HepG2 (cell line): ENCODE measurements around the gene DHRS4L2. TPM values are rescaled to one million over a fixed set of nuclear protein-coding genes. Genes with fewer than 3 reads are reported as not detected.
"Not testable (repeated sequence)": the region's sequence is repeated elsewhere in the genome, so short reads cannot be mapped to it uniquely, and the experiment has no call there.

Source experiments
- DMAP1 ChIP-seq: IDR thresholded peaks from 2 replicates; pipeline ENCODE4 v1.6.1; 2016
- HNRNPLL ChIP-seq: fragments of 200-400 bp; formaldehyde crosslinking; IDR thresholded peaks from 2 replicates; pipeline ENCODE4 v1.6.1; 2017; ENCODE audit warnings: mild to moderate bottlenecking, low read depth, low read length; ENCODE audit not compliant: poor library complexity, severe bottlenecking
- LCORL ChIP-seq, 2 experiments: fragments of 450-650 bp in 1 of 2; sonication (generic) in 1 of 2; formaldehyde crosslinking in 1 of 2; IDR thresholded peaks; 2 replicates each; pipeline versions ENCODE4 v1.5.0 to v1.6.1; 2017 to 2020; ENCODE audit warnings: antibody characterized with exemption in 1 of 2, missing genetic modification reagents in 1 of 2
- MED1 ChIP-seq: sonication (generic); formaldehyde crosslinking; IDR thresholded peaks from 2 replicates; pipeline ENCODE4 v1.4.0; 2020; ENCODE audit warnings: missing genetic modification reagents
- MXD4 ChIP-seq: IDR thresholded peaks from 2 replicates; pipeline ENCODE4 v1.6.1; 2016; ENCODE audit warnings: mild to moderate bottlenecking, missing biosample characterization, missing genetic modification reagents
- PHF21A ChIP-seq: sonication (generic); formaldehyde crosslinking; IDR thresholded peaks from 2 replicates; pipeline ENCODE4 v1.5.0; 2020; ENCODE audit warnings: mild to moderate bottlenecking, missing genetic modification reagents
- POLR2G ChIP-seq: fragments of 200-400 bp; formaldehyde crosslinking; IDR thresholded peaks from 2 replicates; pipeline ENCODE4 v1.6.1; 2018; ENCODE audit warnings: mild to moderate bottlenecking, low read depth, low read length, moderate library complexity
- SOX13 ChIP-seq, 3 experiments: fragments of 450-650 bp in 1 of 3; sonication (generic) in 1 of 3; formaldehyde crosslinking in 1 of 3; IDR thresholded peaks in 2 of 3; conservative IDR thresholded peaks in 1 of 3; 2 replicates each; pipeline versions ENCODE4 v1.5.0 to v1.6.1; 2016 to 2020; ENCODE audit warnings: antibody characterized with exemption in 1 of 3, mild to moderate bottlenecking in 1 of 3, missing compliant biosample characterization in 1 of 3, missing genetic modification reagents in 1 of 3, moderate library complexity in 1 of 3
- SOX5 ChIP-seq: IDR thresholded peaks from 2 replicates; pipeline ENCODE4 v1.6.1; 2016; ENCODE audit warnings: borderline replicate concordance
- SRY ChIP-seq: sonication (generic); formaldehyde crosslinking; IDR thresholded peaks from 2 replicates; pipeline ENCODE4 v1.8.0; 2022; ENCODE audit warnings: mild to moderate bottlenecking, missing genetic modification reagents
- TCF12 ChIP-seq, 2 experiments: fragments of 450-650 bp in 1 of 2; sonication (generic) in 1 of 2; formaldehyde crosslinking in 1 of 2; IDR thresholded peaks; 2 replicates each; pipeline versions ENCODE4 v1.6.1 to v1.8.0; 2017 to 2022; ENCODE audit warnings: antibody characterized with exemption in 1 of 2, mild to moderate bottlenecking in 1 of 2, missing genetic modification reagents in 1 of 2, moderate library complexity in 1 of 2
- TSC22D2 ChIP-seq: sonication (generic); formaldehyde crosslinking; IDR thresholded peaks from 2 replicates; pipeline ENCODE4 v1.5.1; 2020; ENCODE audit warnings: missing genetic modification reagents, mild to moderate bottlenecking, borderline replicate concordance
- ZBTB7B ChIP-seq: sonication (generic); formaldehyde crosslinking; IDR thresholded peaks from 2 replicates; pipeline ENCODE4 v1.4.0; 2020; ENCODE audit warnings: missing genetic modification reagents
- ZNF30 ChIP-seq: sonication (generic); formaldehyde crosslinking; IDR thresholded peaks from 2 replicates; pipeline ENCODE4 v1.5.0; 2020; ENCODE audit warnings: mild to moderate bottlenecking, missing genetic modification reagents
- ZNF335 ChIP-seq: sonication (generic); formaldehyde crosslinking; IDR thresholded peaks from 2 replicates; pipeline ENCODE4 v1.4.0; 2020; ENCODE audit warnings: missing genetic modification reagents
- ZNF563 ChIP-seq: sonication (generic); formaldehyde crosslinking; IDR thresholded peaks from 2 replicates; pipeline ENCODE4 v1.8.0; 2022; ENCODE audit warnings: mild to moderate bottlenecking, moderate library complexity, missing genetic modification reagents
- ZNF564 ChIP-seq: sonication (generic); formaldehyde crosslinking; IDR thresholded peaks from 2 replicates; pipeline ENCODE4 v1.8.1; 2023; ENCODE audit warnings: mild to moderate bottlenecking, missing genetic modification reagents
- ZNF607 ChIP-seq: sonication (generic); formaldehyde crosslinking; IDR thresholded peaks from 2 replicates; pipeline ENCODE4 v1.5.1; 2020; ENCODE audit warnings: missing genetic modification reagents, mild to moderate bottlenecking, borderline replicate concordance
- ZNF772 ChIP-seq: sonication (generic); formaldehyde crosslinking; IDR thresholded peaks from 2 replicates; pipeline ENCODE4 v1.5.0; 2020; ENCODE audit warnings: mild to moderate bottlenecking, missing genetic modification reagents
- polyA plus RNA-seq, 8 experiments: library from polyadenylated mRNA; depleted of rRNA in 3 of 8; stranded (reverse) in 7 of 8; unstranded in 1 of 8; fragments of >200 nt; fragmentation: Illumina TruSeq in 4 of 8; extraction: Trizol in 4 of 8; gene quantifications; 2 replicates each; pipeline versions ENCODE4 v1.2.1 to v1.2.3, GENCODE V29; 2011 to 2016; ENCODE audit warnings: low read depth in 4 of 8, missing spikeins in 1 of 8, mixed read lengths in 1 of 8; ENCODE audit not compliant: insufficient read depth in 1 of 8
- total RNA-seq, 5 experiments: library from RNA; depleted of rRNA; stranded (reverse); fragments of >200 nt; fragmentation: Illumina TruSeq; extraction: Trizol; gene quantifications; 2 replicates each; pipeline ENCODE4 v1.2.3, GENCODE V29; 2016; ENCODE audit warnings: low read depth in 1 of 5
- TF ChIP-seq, protein P1 (sequence below): sonication (generic); formaldehyde crosslinking; IDR thresholded peaks from 2 replicates; pipeline ENCODE4 v1.5.0; 2020; ENCODE audit warnings: missing genetic modification reagents
- TF ChIP-seq, protein P2 (sequence below): IDR thresholded peaks from 2 replicates; pipeline ENCODE4 v1.6.1; 2016; ENCODE audit warnings: low read depth
- TF ChIP-seq, protein P3 (sequence below): IDR thresholded peaks from 2 replicates; pipeline ENCODE4 v1.6.1; 2016; ENCODE audit warnings: mild to moderate bottlenecking, missing biosample characterization, missing genetic modification reagents
- TF ChIP-seq, protein P4 (sequence below): sonication (generic); formaldehyde crosslinking; IDR thresholded peaks from 2 replicates; pipeline ENCODE4 v1.5.0; 2020; ENCODE audit warnings: missing genetic modification reagents

The DHRS4L2 gene
- total and polyA plus RNA-seq, 2 of the 13 experiments (the other 11 are each of a cell fraction or from before 2014, with no cell fraction given) = 24.7 to 38.2 TPM

DNA sequence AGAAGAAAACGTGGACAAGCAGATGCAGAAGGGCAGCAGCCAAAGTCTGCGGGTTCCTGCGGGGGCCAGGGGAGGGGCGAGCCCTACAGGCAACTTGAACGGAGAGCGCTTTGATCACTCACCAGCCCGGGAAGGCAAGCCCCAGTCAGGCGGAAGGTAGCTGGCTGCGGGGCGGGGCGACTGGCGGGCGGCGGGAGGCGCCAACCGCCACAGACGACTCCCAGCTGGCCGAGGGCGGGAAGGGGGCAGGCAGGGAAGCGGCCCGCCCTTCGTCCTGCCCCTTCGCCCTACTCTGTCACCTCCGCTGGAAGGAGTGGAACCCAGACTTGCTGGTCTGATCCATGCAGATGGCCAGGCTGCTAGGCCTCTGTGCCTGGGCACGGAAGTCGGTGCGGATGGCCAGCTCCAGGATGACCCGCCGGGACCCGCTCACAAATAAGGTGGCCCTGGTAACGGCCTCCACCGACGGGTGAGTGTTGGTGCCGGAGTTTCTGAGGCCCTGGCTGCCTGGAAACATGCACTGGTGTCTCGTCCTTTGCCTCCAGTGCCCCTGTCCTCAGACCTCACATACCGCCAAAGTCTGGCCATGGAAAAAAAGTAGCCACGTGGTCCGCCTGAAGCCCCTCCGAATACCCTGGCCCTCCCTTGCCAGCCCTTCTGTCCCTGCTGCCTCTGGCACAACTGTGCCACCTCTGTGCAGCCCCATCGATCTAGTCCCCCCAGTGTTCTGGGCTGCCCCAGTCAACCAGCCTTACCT, at the start of gene DHRS4L2 (continued):
- TF ChIP-seq, protein P1, sequence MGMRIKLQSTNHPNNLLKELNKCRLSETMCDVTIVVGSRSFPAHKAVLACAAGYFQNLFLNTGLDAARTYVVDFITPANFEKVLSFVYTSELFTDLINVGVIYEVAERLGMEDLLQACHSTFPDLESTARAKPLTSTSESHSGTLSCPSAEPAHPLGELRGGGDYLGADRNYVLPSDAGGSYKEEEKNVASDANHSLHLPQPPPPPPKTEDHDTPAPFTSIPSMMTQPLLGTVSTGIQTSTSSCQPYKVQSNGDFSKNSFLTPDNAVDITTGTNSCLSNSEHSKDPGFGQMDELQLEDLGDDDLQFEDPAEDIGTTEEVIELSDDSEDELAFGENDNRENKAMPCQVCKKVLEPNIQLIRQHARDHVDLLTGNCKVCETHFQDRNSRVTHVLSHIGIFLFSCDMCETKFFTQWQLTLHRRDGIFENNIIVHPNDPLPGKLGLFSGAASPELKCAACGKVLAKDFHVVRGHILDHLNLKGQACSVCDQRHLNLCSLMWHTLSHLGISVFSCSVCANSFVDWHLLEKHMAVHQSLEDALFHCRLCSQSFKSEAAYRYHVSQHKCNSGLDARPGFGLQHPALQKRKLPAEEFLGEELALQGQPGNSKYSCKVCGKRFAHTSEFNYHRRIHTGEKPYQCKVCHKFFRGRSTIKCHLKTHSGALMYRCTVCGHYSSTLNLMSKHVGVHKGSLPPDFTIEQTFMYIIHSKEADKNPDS = 0 out of 2 replicates have a peak, but pooled peaks have one; percentile 64
- TF ChIP-seq PHF21A (CRISPR knock-in tag) = peak; percentile 78
- peak; percentile 87 for TF ChIP-seq ZNF607 (CRISPR knock-in tag)
- not testable (repeated sequence) for TF ChIP-seq SOX13, TCF12, LCORL (IDR thresholded peaks at IDR 0.05)
- peak in 1 of 2 experiments; percentile 50; a peak in 2 of 4 replicates for TF ChIP-seq SOX13 (CRISPR knock-in tag; conservative IDR thresholded peaks at IDR 0.05 in 1 of 2, IDR thresholded peaks at IDR 0.05 in 1 of 2)
- peak; percentile 91 for TF ChIP-seq SRY (CRISPR knock-in tag)
- TF ChIP-seq SOX5 (CRISPR knock-in tag) = peak; percentile 20; the same call in 1 of the 2 replicates
- TF ChIP-seq TCF12 (CRISPR knock-in tag; IDR thresholded peaks at IDR 0.05) = peak; percentile 78
- TF ChIP-seq ZNF30 (CRISPR knock-in tag) = peak; percentile 89
- TF ChIP-seq, protein P2, sequence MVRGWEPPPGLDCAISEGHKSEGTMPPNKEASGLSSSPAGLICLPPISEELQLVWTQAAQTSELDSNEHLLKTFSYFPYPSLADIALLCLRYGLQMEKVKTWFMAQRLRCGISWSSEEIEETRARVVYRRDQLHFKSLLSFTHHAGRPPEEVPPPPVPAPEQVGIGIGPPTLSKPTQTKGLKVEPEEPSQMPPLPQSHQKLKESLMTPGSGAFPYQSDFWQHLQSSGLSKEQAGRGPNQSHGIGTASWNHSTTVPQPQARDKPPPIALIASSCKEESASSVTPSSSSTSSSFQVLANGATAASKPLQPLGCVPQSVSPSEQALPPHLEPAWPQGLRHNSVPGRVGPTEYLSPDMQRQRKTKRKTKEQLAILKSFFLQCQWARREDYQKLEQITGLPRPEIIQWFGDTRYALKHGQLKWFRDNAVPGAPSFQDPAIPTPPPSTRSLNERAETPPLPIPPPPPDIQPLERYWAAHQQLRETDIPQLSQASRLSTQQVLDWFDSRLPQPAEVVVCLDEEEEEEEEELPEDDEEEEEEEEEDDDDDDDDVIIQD (CRISPR knock-in tag) = peak; percentile 92; the same call in 1 of the 2 replicates
- TF ChIP-seq MXD4 (CRISPR knock-in tag) = peak; percentile 25; the same call in 1 of the 2 replicates
- peak; percentile 66 for TF ChIP-seq HNRNPLL
- TF ChIP-seq, protein P3, sequence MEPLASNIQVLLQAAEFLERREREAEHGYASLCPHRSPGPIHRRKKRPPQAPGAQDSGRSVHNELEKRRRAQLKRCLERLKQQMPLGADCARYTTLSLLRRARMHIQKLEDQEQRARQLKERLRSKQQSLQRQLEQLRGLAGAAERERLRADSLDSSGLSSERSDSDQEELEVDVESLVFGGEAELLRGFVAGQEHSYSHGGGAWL (CRISPR knock-in tag) = peak; percentile 66
- peak; percentile 36; the same call in 1 of the 2 replicates for TF ChIP-seq TSC22D2 (CRISPR knock-in tag)
- TF ChIP-seq MED1 (CRISPR knock-in tag) = peak; percentile 69
- TF ChIP-seq POLR2G = peak; percentile 81
- TF ChIP-seq DMAP1 (CRISPR knock-in tag) = peak; percentile 48; the same call in 1 of the 2 replicates
- TF ChIP-seq, protein P4, sequence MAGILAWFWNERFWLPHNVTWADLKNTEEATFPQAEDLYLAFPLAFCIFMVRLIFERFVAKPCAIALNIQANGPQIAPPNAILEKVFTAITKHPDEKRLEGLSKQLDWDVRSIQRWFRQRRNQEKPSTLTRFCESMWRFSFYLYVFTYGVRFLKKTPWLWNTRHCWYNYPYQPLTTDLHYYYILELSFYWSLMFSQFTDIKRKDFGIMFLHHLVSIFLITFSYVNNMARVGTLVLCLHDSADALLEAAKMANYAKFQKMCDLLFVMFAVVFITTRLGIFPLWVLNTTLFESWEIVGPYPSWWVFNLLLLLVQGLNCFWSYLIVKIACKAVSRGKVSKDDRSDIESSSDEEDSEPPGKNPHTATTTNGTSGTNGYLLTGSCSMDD (CRISPR knock-in tag) = peak; percentile 39; the same call in 1 of the 2 replicates
- TF ChIP-seq ZNF563 (CRISPR knock-in tag) = peak; percentile 99
- TF ChIP-seq ZNF564 = peak; percentile 84; the same call in 1 of the 2 replicates
- peak; percentile 89 for TF ChIP-seq LCORL (CRISPR knock-in tag; IDR thresholded peaks at IDR 0.05)
- peak; percentile 98 for TF ChIP-seq ZNF772
- TF ChIP-seq ZNF335 (CRISPR knock-in tag) = peak; percentile 57
- peak; percentile 64; the same call in 1 of the 2 replicates for TF ChIP-seq ZBTB7B (CRISPR knock-in tag)
